Measurements from ENCODE around the gene MADCAM1.
A peak's percentile ranks its signal among the peaks of the same experiment; 100 is the strongest.

Gene MADCAM1

DNA sequence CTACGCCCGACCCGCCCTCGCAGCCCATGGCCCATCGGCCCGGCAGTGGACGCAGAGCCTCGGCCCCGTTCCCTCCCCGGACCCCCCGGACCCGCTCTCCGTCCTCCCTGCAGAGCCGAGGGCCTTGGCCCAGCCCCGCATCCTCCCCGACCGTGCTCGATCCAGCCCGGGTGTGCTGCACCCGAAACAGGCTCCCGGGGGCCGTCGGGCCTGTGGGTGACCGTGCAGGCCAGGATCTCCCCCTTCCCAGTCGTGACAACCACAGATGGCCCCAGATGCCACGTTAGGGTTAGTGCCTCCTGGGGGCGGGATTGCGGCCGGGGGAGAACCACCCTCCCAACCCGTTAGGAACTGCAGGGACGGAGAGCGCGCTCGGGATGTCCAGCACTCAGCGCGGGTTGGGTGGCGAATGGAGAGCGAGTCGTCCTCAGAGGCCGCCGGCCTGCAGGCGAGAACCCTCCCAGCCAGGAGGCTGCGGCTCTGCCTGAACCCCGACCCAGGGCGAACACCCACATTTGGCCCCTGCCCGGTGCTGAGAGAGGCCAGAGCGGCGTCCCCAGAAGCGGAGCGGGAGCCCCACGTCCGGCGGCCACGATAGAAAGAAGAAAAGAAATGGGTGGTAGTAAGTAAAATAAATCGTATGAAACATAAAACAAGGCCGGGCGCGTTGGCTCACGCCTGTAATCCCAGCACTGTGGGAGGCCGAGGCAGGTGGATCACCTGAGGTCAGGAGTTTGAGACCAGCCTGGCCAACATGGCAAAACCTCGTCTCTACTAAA is 6.7 kb upstream of the MADCAM1 start:
- Mint-ChIP-seq H3K4me1 (peaks cover 42% of the 10 kb centered on the region), H3K4me3 (peak overlapping the region; percentile 81), H3K9me3 (peaks cover 9% of the 10 kb centered on the region), H3K36me3 (ENCODE audit: low read depth) (peaks cover 6% of the 10 kb centered on the region), H3K27ac (no peak overlapping the region), H3K27me3 (ENCODE audit: low read depth, poor library complexity) (peaks cover 30% of the 10 kb centered on the region)
- TF ChIP-seq, protein P1, sequence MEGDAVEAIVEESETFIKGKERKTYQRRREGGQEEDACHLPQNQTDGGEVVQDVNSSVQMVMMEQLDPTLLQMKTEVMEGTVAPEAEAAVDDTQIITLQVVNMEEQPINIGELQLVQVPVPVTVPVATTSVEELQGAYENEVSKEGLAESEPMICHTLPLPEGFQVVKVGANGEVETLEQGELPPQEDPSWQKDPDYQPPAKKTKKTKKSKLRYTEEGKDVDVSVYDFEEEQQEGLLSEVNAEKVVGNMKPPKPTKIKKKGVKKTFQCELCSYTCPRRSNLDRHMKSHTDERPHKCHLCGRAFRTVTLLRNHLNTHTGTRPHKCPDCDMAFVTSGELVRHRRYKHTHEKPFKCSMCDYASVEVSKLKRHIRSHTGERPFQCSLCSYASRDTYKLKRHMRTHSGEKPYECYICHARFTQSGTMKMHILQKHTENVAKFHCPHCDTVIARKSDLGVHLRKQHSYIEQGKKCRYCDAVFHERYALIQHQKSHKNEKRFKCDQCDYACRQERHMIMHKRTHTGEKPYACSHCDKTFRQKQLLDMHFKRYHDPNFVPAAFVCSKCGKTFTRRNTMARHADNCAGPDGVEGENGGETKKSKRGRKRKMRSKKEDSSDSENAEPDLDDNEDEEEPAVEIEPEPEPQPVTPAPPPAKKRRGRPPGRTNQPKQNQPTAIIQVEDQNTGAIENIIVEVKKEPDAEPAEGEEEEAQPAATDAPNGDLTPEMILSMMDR (IDR thresholded peaks at IDR 0.05) = no peak
- no peak for DNase-seq

DNA sequence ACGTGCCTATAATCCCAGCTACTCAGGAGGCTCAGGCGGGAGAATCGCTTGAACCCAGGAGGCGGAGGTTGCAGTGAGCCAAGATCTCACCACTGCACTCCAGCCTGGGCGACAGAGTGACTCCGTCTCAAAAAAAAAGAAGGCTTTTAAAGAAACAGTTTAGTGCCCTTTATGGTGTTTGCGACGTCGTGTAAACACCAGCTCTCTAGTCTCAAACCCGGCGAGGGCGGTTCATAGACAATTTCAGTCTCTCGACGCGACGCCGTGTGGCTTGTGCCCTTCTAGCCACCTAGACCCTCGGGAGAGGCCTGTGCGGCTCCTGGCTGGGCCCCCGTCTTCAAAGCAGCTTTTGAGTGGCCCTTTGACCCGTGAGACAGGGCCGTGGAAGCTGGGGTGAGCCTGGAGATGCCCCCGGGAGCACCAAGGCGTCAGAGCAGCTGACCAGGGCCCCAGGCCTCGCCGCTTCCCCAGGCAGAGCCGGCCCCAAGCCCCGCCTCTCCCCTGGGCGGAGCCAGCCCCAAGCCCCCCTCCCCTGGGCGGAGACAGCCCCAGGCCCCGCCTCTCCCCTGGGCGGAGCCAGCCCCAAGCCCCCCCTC is 5.0 kb upstream of the MADCAM1 start:
- H3K4me3 Mint-ChIP-seq = no peak overlapping the region
- H3K27me3 Mint-ChIP-seq (ENCODE audit: low read depth, poor library complexity) = peaks cover 25% of the 10 kb centered on the region
- TF ChIP-seq, protein P1 (IDR thresholded peaks at IDR 0.05) = no peak
- H3K4me1 Mint-ChIP-seq = peaks cover 28% of the 10 kb centered on the region
- no peak for DNase-seq
- H3K36me3 Mint-ChIP-seq (ENCODE audit: low read depth) = peaks cover 6% of the 10 kb centered on the region
- no peak overlapping the region for H3K27ac Mint-ChIP-seq
- peaks cover 9% of the 10 kb centered on the region for H3K9me3 Mint-ChIP-seq

DNA sequence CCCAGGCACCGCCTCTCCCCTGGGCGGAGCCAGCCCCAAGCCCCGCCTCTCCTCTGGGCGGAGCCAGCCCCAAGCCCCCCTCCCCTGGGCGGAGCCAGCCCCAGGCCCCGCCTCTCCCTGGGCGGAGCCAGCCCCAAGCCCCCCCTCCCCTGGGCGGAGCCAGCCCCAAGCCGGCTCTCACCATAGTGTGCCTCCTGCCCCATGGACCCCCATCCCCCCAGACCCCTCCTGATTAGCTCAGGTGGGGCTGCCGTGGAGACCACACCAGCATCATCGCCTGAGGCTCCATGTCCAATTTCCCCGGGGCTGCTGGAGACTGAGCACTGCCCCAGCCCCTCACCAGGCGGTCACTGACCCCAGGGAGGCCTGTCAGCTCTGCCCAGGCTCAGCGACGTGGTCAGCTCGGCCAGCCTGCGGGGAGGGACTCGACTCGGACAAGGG is 4.2 kb upstream of the MADCAM1 start:
- H3K27me3 Mint-ChIP-seq (ENCODE audit: low read depth, poor library complexity) = peaks cover 28% of the 10 kb centered on the region
- no peak overlapping the region for H3K27ac Mint-ChIP-seq
- H3K4me1 Mint-ChIP-seq = peaks cover 25% of the 10 kb centered on the region
- peaks cover 9% of the 10 kb centered on the region for H3K9me3 Mint-ChIP-seq
- no peak overlapping the region for H3K4me3 Mint-ChIP-seq
- TF ChIP-seq, protein P1 (IDR thresholded peaks at IDR 0.05) = no peak
- H3K36me3 Mint-ChIP-seq (ENCODE audit: low read depth) = peaks cover 6% of the 10 kb centered on the region
- DNase-seq = peak; percentile 43

DNA sequence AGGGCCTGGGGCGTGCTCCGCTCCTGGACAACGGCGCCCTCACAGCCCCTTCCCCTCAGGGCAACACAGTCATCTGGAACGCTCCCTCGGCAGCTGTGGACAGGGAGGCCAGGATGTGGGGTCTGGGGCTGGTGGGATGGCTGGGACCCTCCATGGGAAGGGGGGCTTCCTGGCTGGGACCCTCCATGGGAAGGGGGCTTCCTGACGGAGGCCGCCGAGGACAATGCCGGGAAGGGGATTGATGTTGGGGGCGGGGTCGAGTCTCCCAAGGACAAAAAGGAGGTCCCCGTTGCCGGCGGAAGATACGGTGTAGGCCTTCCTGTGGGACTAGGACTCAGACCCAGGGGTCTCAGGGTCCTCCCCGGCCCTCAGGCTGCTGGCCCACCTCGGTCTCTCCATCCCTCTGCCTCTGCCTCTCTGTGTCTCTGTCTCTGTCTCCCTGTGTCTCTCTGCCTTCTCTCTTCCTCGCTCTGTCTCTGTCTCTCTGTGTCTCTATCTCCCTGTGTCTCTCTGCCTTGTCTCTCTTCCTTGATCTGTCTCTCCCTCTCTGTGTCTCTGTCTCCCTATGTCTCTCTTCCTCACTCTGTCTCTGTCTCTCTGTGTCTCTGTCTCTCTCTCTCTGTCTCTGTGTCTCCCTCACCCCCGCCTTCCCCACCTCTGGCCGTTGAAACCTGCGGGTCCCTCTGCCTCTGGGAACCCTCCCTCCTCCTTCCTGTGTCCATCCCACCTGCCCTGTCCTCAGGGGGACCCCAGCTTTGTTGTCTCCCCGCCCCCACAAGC is 2.7 kb upstream of the MADCAM1 start:
- Mint-ChIP-seq H3K4me3 (no peak overlapping the region), H3K27me3 (ENCODE audit: low read depth, poor library complexity) (peaks cover 40% of the 10 kb centered on the region), H3K4me1 (peaks cover 21% of the 10 kb centered on the region), H3K27ac (peak overlapping the region; percentile 47), H3K9me3 (peaks cover 9% of the 10 kb centered on the region), H3K36me3 (ENCODE audit: low read depth) (peaks cover 6% of the 10 kb centered on the region)
- TF ChIP-seq, protein P1 (IDR thresholded peaks at IDR 0.05) = no peak
- no peak for DNase-seq

DNA sequence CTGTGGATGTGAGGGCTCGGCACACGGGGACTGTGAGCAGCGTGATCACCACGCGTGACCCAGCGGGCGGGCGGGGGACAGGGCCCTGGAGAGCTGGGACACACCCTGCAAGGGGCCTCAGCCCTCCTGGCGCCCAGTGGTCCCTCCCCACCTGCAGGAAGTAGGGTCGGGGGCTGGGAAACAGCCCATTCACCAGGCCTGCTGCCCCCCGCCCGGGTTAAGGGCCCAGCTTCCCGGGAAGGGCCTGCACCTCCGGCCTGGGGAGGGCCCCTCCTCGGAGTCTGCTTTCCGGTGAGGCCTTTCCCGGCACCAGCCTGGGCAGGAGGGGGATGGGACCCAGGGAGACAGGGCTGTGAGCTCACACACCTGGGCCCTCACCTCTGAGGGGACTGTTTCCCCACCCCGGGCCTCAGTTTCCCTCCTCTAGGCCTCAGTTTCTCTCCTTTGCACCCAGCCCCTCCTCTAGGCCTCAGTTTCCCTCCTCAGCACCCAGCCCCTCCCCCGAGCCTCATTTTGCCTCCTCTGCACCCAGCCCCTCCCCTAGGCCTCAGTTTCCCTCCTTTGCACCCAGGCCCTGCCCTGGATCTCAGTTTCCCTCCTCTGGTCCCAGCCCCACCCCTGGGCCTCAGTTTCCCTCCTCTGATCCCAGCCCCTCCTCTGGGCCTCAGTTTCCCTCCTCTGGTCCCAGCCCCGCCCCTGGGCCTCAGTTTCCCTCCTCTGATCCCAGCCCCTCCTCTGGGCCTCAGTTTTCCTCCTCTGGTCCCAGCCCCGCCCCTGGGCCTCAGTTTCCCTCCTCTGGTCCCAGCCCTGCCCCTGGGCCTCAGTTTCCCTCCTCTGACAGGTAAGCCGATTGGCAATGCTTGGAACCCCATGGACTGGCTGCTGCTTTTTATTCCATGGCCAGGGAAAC is 1.9 kb upstream of the MADCAM1 start:
- Mint-ChIP-seq H3K4me1 (peaks cover 25% of the 10 kb centered on the region), H3K4me3 (no peak overlapping the region), H3K27me3 (ENCODE audit: low read depth, poor library complexity) (peaks cover 48% of the 10 kb centered on the region), H3K36me3 (ENCODE audit: low read depth) (peaks cover 6% of the 10 kb centered on the region), H3K9me3 (peaks cover 13% of the 10 kb centered on the region), H3K27ac (no peak overlapping the region)
- no peak for DNase-seq
- TF ChIP-seq, protein P1 (IDR thresholded peaks at IDR 0.05) = no peak
